CD4-positive, alpha-beta T cell treated with Interleukin-17A for 1 hour (primary cell): Measurements from ENCODE around the gene OR51B2.
"Not testable (repeated sequence)": the region's sequence is repeated elsewhere in the genome, so short reads cannot be mapped to it uniquely, and the experiment has no call there.

ENCODE experiments used
- DNase-seq: peaks from one replicate; pipeline ENCODE4 v3.0.0-alpha.2; 2020

Gene OR51B2, protein sequence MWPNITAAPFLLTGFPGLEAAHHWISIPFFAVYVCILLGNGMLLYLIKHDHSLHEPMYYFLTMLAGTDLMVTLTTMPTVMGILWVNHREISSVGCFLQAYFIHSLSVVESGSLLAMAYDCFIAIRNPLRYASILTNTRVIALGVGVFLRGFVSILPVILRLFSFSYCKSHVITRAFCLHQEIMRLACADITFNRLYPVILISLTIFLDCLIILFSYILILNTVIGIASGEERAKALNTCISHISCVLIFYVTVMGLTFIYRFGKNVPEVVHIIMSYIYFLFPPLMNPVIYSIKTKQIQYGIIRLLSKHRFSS

DNA sequence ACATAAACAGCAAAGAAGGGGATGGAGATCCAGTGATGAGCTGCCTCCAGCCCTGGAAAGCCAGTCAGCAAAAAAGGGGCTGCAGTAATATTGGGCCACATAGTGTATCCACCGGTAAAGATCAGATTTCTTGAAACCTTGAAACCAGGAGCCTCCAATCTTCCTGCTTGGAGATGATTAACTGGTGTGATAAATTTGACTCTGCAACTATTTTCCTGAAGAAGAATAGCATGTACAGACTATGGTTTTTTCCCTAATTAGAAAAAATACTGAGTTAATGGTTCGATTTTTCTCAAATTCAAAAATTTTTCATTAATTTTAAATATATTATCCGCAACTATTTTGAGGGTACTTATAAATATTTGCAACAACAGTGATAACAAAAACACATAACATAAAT lies at the start of gene OR51B2:
OR51B2 (minus strand) TSS at position 101 of the 400 bp plus-strand sequence; CDS start at position 101, 0 bp downstream.
- DNase-seq = no peak

- no peak for DNase-seq
Measured at GRCh38 chr11:5369789-5370188, 45.7 kb upstream of the OR51B2 start.

DNA sequence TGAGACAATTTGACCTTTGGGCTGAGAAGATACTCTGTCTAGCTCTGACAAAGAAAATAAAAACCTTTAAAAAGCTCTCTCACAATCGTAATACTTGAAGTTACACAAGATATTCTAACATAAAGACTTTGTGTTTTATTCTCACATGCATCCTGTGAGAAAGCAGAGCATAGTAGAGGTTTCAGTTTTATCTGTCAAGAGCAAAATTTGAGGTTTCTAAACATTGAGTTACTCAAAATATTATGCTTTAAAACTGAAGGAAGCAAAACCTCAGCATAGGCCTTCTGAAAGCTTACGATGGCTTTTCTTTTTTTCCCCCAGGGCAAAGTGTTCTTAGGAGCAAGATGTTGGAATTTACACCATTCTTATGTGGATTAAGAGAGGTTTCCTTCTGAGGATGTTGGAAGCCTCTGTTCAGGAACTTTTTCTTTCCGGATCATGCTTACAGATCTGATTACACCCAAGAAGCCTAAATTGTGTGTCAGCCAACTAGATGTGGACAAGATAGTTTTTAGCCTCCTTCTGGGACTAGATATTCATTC lies 44.5 kb upstream of the OR51B2 start:
- DNase-seq = no peak

DNA sequence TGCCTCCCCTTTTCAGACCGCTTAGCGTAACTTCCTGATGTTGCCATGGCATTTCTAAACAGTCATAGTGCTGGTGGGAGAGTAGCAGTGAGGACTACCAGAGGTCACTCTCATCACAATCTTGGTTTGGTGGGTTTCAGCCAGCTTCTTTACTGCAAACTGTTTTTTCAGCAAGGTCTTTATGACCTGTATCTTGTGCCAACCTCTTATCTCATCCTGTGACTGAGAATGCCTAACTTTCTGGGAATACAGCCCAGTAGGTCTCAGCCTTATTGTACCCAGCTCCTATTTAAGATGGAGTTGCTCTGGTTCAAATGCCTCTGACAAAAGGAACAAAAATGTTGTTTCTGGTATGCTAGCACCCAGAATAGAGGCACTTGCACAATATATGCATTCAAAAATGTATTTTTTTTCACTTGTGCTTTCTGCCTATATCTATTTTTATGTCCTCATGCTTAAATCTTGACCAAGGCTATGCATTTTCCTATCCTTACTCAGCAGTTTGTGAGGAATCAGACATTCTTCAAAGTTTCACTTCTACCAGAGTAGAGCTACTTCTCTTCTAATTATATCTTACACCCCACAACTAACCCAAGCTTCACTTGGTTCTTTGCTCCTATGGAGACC lies 43.5 kb upstream of the OR51B2 start:
- DNase-seq = no peak

- no peak for DNase-seq
Measured at GRCh38 chr11:5366856-5367255, 42.8 kb upstream of the OR51B2 start.

GRCh38 chr11:5366365-5366764 lies 42.3 kb upstream of the OR51B2 start:
- DNase-seq = not testable (repeated sequence)

GRCh38 chr11:5364214-5364613 lies 40.1 kb upstream of the OR51B2 start:
- no peak for DNase-seq

GRCh38 chr11:5363679-5364078 lies 39.6 kb upstream of the OR51B2 start:
- no peak for DNase-seq

DNA sequence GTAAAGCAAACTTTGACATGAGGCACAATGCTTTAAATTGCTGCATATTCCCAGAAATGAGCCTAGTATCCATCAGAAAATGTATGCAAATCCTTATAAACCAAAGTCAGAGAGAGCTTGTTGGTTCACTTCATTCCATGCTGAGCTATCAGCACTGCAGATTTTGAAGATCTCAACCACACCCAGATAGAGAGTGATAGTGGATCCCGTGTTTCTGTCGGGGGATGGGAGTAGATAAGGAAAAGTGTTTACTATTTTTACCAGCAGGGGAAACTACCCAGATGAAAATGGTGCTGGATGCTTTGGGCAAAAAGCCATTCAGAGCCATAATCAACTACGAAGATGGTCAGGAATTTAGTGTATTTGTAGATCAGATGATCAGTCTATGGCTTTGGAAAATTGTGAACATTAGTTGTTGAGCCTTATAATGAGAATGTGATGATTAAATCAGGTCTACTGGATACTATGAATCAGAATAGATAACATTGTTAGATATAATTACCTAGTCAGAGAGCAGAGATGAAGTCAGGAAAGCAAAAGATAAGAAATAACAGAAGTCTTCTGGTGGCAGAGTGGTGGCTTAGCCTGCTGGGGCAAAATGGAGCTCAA lies 38.0 kb upstream of the OR51B2 start:
- no peak for DNase-seq

GRCh38 chr11:5356031-5356430 lies 31.9 kb upstream of the OR51B2 start:
- not testable (repeated sequence) for DNase-seq

DNA sequence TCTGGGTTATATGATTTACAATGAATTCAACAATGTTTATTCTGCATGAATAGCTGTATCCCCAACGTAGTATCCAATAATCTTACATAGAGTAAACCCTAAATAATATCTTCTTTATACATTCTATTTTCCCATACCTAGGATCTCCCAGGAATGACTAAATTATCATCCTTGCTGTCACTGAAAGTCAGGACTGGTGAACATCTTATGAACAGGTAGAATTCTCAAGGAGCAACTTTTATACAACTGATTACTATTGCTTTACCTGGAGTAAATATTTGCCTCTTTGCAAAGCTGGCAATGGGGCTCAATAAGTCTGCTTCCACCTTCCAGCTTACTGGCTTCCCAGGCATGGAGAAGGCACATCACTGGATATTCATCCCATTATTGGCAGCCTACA lies 27.1 kb upstream of the OR51B2 start, which contains the start of gene OR51B6:
OR51B6 (plus strand) TSS at position 301 of the 400 bp plus-strand sequence; CDS start at position 301, 0 bp downstream.
- no peak for DNase-seq

DNA sequence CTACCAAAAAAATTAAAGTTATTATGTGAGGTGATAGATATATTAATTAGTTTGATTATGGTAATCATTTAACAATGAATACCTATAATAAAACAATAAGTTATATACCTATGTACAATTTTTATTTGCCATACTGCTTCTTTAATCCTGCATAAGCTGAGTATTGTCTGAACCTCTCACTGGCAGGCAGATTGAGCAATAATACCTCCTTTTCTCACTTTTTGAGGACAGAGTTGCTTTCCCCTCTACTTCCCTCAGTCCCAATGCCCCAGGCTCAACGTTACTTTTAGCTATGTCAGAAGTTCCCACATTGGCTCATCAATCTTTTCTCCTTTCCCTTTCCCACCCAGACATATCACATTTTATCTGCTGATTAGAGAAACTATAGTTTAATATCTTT lies 25.5 kb upstream of the OR51B2 start:
- no peak for DNase-seq

- no peak for DNase-seq
Measured at GRCh38 chr11:5348551-5349194, 24.6 kb upstream of the OR51B2 start.

DNA sequence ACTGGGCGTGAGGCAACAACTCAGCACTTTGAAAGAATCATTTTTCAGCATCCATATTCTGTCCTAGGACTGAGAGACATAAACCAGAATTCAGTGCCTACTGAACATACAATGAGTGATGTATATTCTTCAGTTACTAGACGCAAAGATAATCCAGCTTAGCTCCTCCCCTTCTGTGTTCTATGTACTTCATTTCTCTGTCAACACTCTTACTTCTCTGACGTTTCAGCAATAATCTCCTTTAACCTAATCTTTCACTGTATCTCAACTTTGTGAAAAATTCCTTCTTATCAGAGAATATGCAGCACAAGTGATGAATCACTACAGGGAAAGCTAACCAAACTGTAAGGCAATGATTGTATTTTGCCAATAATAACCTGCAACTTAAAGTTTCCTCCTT lies 21.7 kb upstream of the OR51B2 start:
- DNase-seq = no peak

- DNase-seq = no peak
Measured at GRCh38 chr11:5343474-5344335, 19.6 kb upstream of the OR51B2 start, which contains the start of gene OR51B5. TSS of gene OR51B5 (minus strand) at chr11:5343524. CDS start at chr11:5343524, 0 bp downstream.

- DNase-seq = no peak
Measured at GRCh38 chr11:5339771-5340322, 15.8 kb upstream of the OR51B2 start.

- DNase-seq = not testable (repeated sequence)
Measured at GRCh38 chr11:5337253-5337652, 13.2 kb upstream of the OR51B2 start.

GRCh38 chr11:5336331-5336730 lies 12.2 kb upstream of the OR51B2 start:
- DNase-seq = no peak

- no peak for DNase-seq
Measured at GRCh38 chr11:5335170-5335569, 11.1 kb upstream of the OR51B2 start.

DNA sequence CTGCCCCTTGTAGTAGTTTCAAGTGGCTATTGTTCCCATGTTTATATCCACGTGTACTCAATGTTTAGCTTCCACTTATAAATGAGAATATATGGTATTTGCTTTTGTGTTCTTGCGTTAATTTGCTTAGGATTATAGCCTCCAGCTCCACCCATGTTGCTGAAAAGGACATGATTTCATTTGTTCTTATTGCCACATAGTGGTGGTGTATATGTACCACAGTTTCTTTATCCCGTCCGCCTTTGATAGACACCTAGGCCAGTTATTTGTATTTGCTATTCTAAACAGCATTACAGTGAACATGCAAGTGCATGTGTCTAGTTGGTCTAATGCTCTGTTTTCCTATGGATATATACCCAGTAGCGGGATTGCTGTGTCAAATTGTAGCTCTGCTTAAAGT lies 6.8 kb downstream of the OR51B2 start:
- no peak for DNase-seq

- not testable (repeated sequence) for DNase-seq
Measured at GRCh38 chr11:5313326-5314023, 10.6 kb downstream of the OR51B2 start.
